SK-N-SH (cell line): ENCODE results near the gene DPEP1. TPM values are rescaled to one million over a fixed set of nuclear protein-coding genes. Genes with fewer than 3 reads are reported as not detected.

Experiments
- CTCF ChIA-PET: fragments of 300-600, 350-600 bp; formaldehyde crosslinking; extraction: SDS; loops from one replicate; lab custom pipeline; 2021; lab: Yijun Ruan, JAX
- POLR2A ChIA-PET: fragments of 350-600 bp; sonication (Branson Sonifier 250); formaldehyde crosslinking; extraction: SDS; loops from one replicate; lab custom pipeline; 2020; ENCODE audit warnings: antibody characterized with exemption, inconsistent platforms; lab: Yijun Ruan, JAX
- DNase-seq: peaks from one replicate; pipeline ENCODE4 v3.0.0; 2012
- H2AFZ ChIP-seq: fragments of 200-600 bp; sonication (generic); 2 replicates; pipeline ENCODE4 v1.8.1; 2016; ENCODE audit warnings: antibody characterized with exemption, mild to moderate bottlenecking, low read depth
- H3F3A ChIP-seq: fragments of 200-600 bp; sonication (generic); replicated peaks from 2 replicates; pipeline ENCODE3; 2016; ENCODE audit warnings: antibody characterized with exemption, mild to moderate bottlenecking; ENCODE audit not compliant: insufficient read depth
- H3K27ac ChIP-seq, 2 experiments: fragments of 200-500 bp in 1 of 2; fragments of 200-600 bp in 1 of 2; sonication (Bioruptor generic) in 1 of 2; sonication (generic), shearing (Covaris generic) in 1 of 2; 2 replicates each; pipeline versions ENCODE4 v1.5.1 to v1.6.1; 2014 to 2016; ENCODE audit warnings: low read depth in 2 of 2, inconsistent platforms in 1 of 2, low read length in 1 of 2, mild to moderate bottlenecking in 1 of 2, mixed read lengths in 1 of 2
- H3K27me3 ChIP-seq: fragments of 200-600 bp; sonication (generic), shearing (Covaris generic); 2 replicates; pipeline ENCODE4 v1.6.1; 2016; ENCODE audit warnings: mixed run types; ENCODE audit not compliant: insufficient read depth
- H3K36me3 ChIP-seq, 2 experiments: fragments of 200-500 bp in 1 of 2; fragments of 200-600 bp in 1 of 2; sonication (Bioruptor generic) in 1 of 2; sonication (generic) in 1 of 2; replicated peaks in 1 of 2; 2 replicates each; pipeline versions ENCODE3 to v1.5.1; 2014 to 2016; ENCODE audit warnings: low read length in 1 of 2, mild to moderate bottlenecking in 1 of 2; ENCODE audit not compliant: insufficient read depth in 2 of 2, control insufficient read depth in 1 of 2
- H3K4me1 ChIP-seq, 2 experiments: fragments of 200-500 bp in 1 of 2; fragments of 200-600 bp in 1 of 2; sonication (Bioruptor generic) in 1 of 2; sonication (generic), shearing (Covaris generic) in 1 of 2; 2 replicates each; pipeline versions ENCODE4 v1.5.1 to v1.6.1; 2014 to 2016; ENCODE audit warnings: low read depth in 1 of 2, low read length in 1 of 2, mixed run types in 1 of 2; ENCODE audit not compliant: insufficient read depth in 2 of 2, control insufficient read depth in 1 of 2
- H3K4me2 ChIP-seq: fragments of 200-600 bp; sonication (generic), shearing (Covaris generic); 2 replicates; pipeline ENCODE4 v1.6.1; 2017; ENCODE audit warnings: mixed run types
- H3K4me3 ChIP-seq, 2 experiments: fragments of 200-500 bp in 1 of 2; fragments of 200-600 bp in 1 of 2; sonication (Bioruptor generic) in 1 of 2; sonication (generic), shearing (Covaris generic) in 1 of 2; 2 replicates each; pipeline versions ENCODE4 v1.5.1 to v1.8.1; 2014 to 2016; ENCODE audit warnings: low read depth in 2 of 2, inconsistent platforms in 1 of 2, low read length in 1 of 2, mild to moderate bottlenecking in 1 of 2, mixed read lengths in 1 of 2, moderate library complexity in 1 of 2
- H3K79me2 ChIP-seq: fragments of 200-600 bp; sonication (generic); 2 replicates; pipeline ENCODE4 v1.8.1; 2017; ENCODE audit warnings: mild to moderate bottlenecking; ENCODE audit not compliant: insufficient read depth
- H3K9ac ChIP-seq: fragments of 200-600 bp; sonication (generic); 2 replicates; pipeline ENCODE4 v1.6.1; 2017; ENCODE audit warnings: mixed run types
- H3K9me2 ChIP-seq: fragments of 200-600 bp; sonication (generic); 2 replicates; pipeline ENCODE4 v1.6.1; 2017; ENCODE audit warnings: mixed run types
- H3K9me3 ChIP-seq: fragments of 200-600 bp; sonication (generic); 2 replicates; pipeline ENCODE4 v1.6.1; 2017; ENCODE audit warnings: mixed run types, mild to moderate bottlenecking, moderate library complexity
- H4K20me1 ChIP-seq: fragments of 200-600 bp; sonication (generic); 2 replicates; pipeline ENCODE4 v1.6.1; 2017; ENCODE audit warnings: mild to moderate bottlenecking, mixed run types; ENCODE audit not compliant: insufficient read depth
- CHD2 ChIP-seq: fragments of 150-350 bp; IDR thresholded peaks from 2 replicates; pipeline ENCODE4 v1.6.1; 2018; ENCODE audit warnings: low read length; ENCODE audit not compliant: partially characterized antibody
- ELF1 ChIP-seq: IDR thresholded peaks from 2 replicates; pipeline ENCODE4 v1.4.0; 2012
- EP300 ChIP-seq, 2 experiments: IDR thresholded peaks; 2 replicates each; pipeline versions ENCODE4 v1.4.0 to v1.6.1; 2012; ENCODE audit warnings: borderline replicate concordance in 1 of 2, low read depth in 1 of 2, low read length in 1 of 2
- EZH2phosphoT487 ChIP-seq: fragments of 200-600 bp; sonication (generic); IDR thresholded peaks from 2 replicates; pipeline ENCODE4 v1.6.1; 2017; ENCODE audit warnings: low read depth, mixed run types, mild to moderate bottlenecking, antibody characterized with exemption, moderate library complexity, borderline replicate concordance
- FOXJ3 ChIP-seq: sonication (generic); formaldehyde crosslinking; IDR thresholded peaks from 2 replicates; pipeline ENCODE4 v1.5.1; 2020; ENCODE audit warnings: mild to moderate bottlenecking, missing genetic modification reagents
- FOXM1 ChIP-seq: IDR thresholded peaks from 2 replicates; pipeline ENCODE4 v1.4.0; 2012; ENCODE audit warnings: low read depth, mild to moderate bottlenecking
- JUND ChIP-seq: IDR thresholded peaks from 2 replicates; pipeline ENCODE4 v1.4.0; 2012
- MEF2A ChIP-seq: IDR thresholded peaks from 2 replicates; pipeline ENCODE4 v1.4.0; 2012; ENCODE audit warnings: low read depth, borderline replicate concordance
- PBX3 ChIP-seq: IDR thresholded peaks from 2 replicates; pipeline ENCODE4; 2012
- POLR2AphosphoS5 ChIP-seq: IDR thresholded peaks from 2 replicates; pipeline ENCODE4 v1.6.1; 2012; ENCODE audit warnings: low read depth, low read length
- RAD21 ChIP-seq: IDR thresholded peaks from 2 replicates; pipeline ENCODE4 v1.6.1; 2012; ENCODE audit warnings: mild to moderate bottlenecking, low read length
- RCOR1 ChIP-seq: fragments of 150-350 bp; IDR thresholded peaks from 2 replicates; pipeline ENCODE4 v1.6.1; 2017; ENCODE audit warnings: antibody characterized with exemption, low read length
- SMC3 ChIP-seq: IDR thresholded peaks from 2 replicates; pipeline ENCODE4 v1.6.1; 2012; ENCODE audit warnings: low read depth, low read length, improper control_type of control experiment
- TAF1 ChIP-seq: IDR thresholded peaks from 2 replicates; pipeline ENCODE4 v1.6.1; 2012; ENCODE audit warnings: low read depth, mild to moderate bottlenecking, low read length, moderate library complexity, borderline replicate concordance
- TCF12 ChIP-seq: IDR thresholded peaks from 2 replicates; pipeline ENCODE4 v1.4.0; 2012
- TEAD4 ChIP-seq: IDR thresholded peaks from 2 replicates; pipeline ENCODE4 v1.4.0; 2012; ENCODE audit warnings: mild to moderate bottlenecking, borderline replicate concordance; ENCODE audit not compliant: insufficient read depth
- USF1 ChIP-seq: IDR thresholded peaks from 2 replicates; pipeline ENCODE4 v1.4.0; 2012; ENCODE audit warnings: low read depth, borderline replicate concordance
- ZBTB33 ChIP-seq: IDR thresholded peaks from 2 replicates; pipeline ENCODE4 v1.4.0; 2012; ENCODE audit warnings: low read depth, borderline replicate concordance
- WGBS: methylation state at CpG from one replicate; pipeline ENCODE4 v1.1.6; 2017; ENCODE audit warnings: low lambda C conversion rate; 5-methylcytosine and 5-hydroxymethylcytosine counted together
- polyA plus RNA-seq, 3 experiments: library from polyadenylated mRNA; depleted of rRNA; stranded (reverse); fragments of >200 nt; gene quantifications; 2 replicates each; pipeline ENCODE4 v1.2.3, GENCODE V29; 2012

Gene DPEP1
- polyA plus RNA-seq, 1 of the 3 experiments (the other 2 are of a cell fraction): 0.05 TPM

- no peak for DNase-seq
- no peaks in the 10 kb centered on the region for H3K79me2 ChIP-seq
- no peak overlapping the region for H2AFZ ChIP-seq
- no peak overlapping the region; a peak in 1 of 4 replicates for H3K4me3 ChIP-seq
- WGBS: 64% methylated on average over 5 of the region's 5 CpGs
- peaks cover 13 to 14% of the 10 kb centered on the region in 2 experiments; a peak in 3 of 4 replicates for H3K4me1 ChIP-seq
- ChIA-PET CTCF (interaction anchor here (0.8 kb wide), 1 partner anchor 15 kb away, joined by 3 read pairs; no protein-coding TSS in a partner anchor), POLR2A (no interaction called here)
- TF ChIP-seq ZBTB33 (no peak), EP300 (IDR thresholded peaks at IDR 0.05; ENCODE audit: borderline replicate concordance in 1 of 2, low read depth in 1 of 2, low read length in 1 of 2) (no peak), CHD2 (no peak), TAF1 (no peak), FOXM1 (no peak), ELF1 (no peak), TEAD4 (no peak), PBX3 (no peak), FOXJ3 (CRISPR knock-in tag) (no peak), USF1 (no peak), JUND (no peak), MEF2A (no peak), RAD21 (no peak)
- H3K27ac ChIP-seq: peak overlapping the region in 1 of 2 experiments; percentile 77; a peak in 1 of 4 replicates
- no peaks in the 10 kb centered on the region for H3K27me3 ChIP-seq
- H3K9ac ChIP-seq: no peak overlapping the region
- no peaks in the 10 kb centered on the region for H4K20me1 ChIP-seq
- H3K9me2 ChIP-seq: no peaks in the 10 kb centered on the region
- no peaks in the 10 kb centered on the region for H3K36me3 ChIP-seq
- H3K9me3 ChIP-seq: no peaks in the 10 kb centered on the region
- peak overlapping the region; percentile 66 for H3K4me2 ChIP-seq
- peaks cover 15% of the 10 kb centered on the region for H3F3A ChIP-seq
Observed at GRCh38 chr16:89602952-89603590, 10.4 kb upstream of the DPEP1 start.

GRCh38 chr16:89604764-89605163 lies 8.7 kb upstream of the DPEP1 start:
- Histone ChIP-seq H3K4me1 (peaks cover 13 to 21% of the 10 kb centered on the region in 2 experiments; a peak in 3 of 4 replicates), H3F3A (peaks cover 15% of the 10 kb centered on the region), H3K27ac (no peak overlapping the region), H3K79me2 (no peaks in the 10 kb centered on the region), H3K9me2 (no peaks in the 10 kb centered on the region), H3K9me3 (no peaks in the 10 kb centered on the region), H2AFZ (no peak overlapping the region), H3K27me3 (no peaks in the 10 kb centered on the region), H3K36me3 (no peaks in the 10 kb centered on the region), H3K4me3 (no peak overlapping the region), H4K20me1 (no peaks in the 10 kb centered on the region), H3K4me2 (no peak overlapping the region), H3K9ac (no peak overlapping the region)
- CTCF ChIA-PET: interaction anchor here (0.6 kb wide), 1 partner anchor 11 kb away, joined by 3 read pairs; no protein-coding TSS in a partner anchor
- no peak for DNase-seq
- TF ChIP-seq ELF1 (no peak), SMC3 (no peak), POLR2AphosphoS5 (no peak), TCF12 (no peak), EZH2phosphoT487 (no peak), RCOR1 (no peak), EP300 (IDR thresholded peaks at IDR 0.05; ENCODE audit: borderline replicate concordance in 1 of 2, low read depth in 1 of 2, low read length in 1 of 2) (no peak), ZBTB33 (no peak)
- POLR2A ChIA-PET: no interaction called here
- 82% methylated on average over 14 of the region's 16 CpGs for WGBS
